Activated naive CD8-positive, alpha-beta T cell treated with anti-CD3 and anti-CD28 coated beads, Interleukin-2, amount 50 U/mL, for 24 hours (primary cell): ENCODE measurements around the gene CISD2.
"Not testable (repeated sequence)": the region's sequence is repeated elsewhere in the genome, so short reads cannot be mapped to it uniquely, and the experiment has no call there.

Experiments
- ATAC-seq: fragments of 150-1000 bp; cut with Tn5 transposase; one replicate; pipeline ENCODE4 v1.10.0; 2021
- DNase-seq: peaks from one replicate; pipeline ENCODE4 v3.0.0; 2021
- H3K27ac Mint-ChIP-seq: one replicate; pipeline ENCODE4 v1.8.0; 2021; ENCODE audit warnings: mild to moderate bottlenecking, mixed read lengths
- H3K27me3 Mint-ChIP-seq: one replicate; pipeline ENCODE4 v1.8.0; 2021; ENCODE audit warnings: mixed read lengths
- H3K36me3 Mint-ChIP-seq: one replicate; pipeline ENCODE4 v1.8.0; 2021; ENCODE audit warnings: low read depth, mixed read lengths
- H3K4me1 Mint-ChIP-seq: one replicate; pipeline ENCODE4 v1.8.0; 2021; ENCODE audit warnings: mixed read lengths
- H3K4me3 Mint-ChIP-seq: one replicate; pipeline ENCODE4 v1.8.0; 2021; ENCODE audit warnings: mild to moderate bottlenecking, moderate library complexity, mixed read lengths
- H3K9me3 Mint-ChIP-seq: one replicate; pipeline ENCODE4 v1.8.0; 2021; ENCODE audit warnings: mixed read lengths

Gene CISD2, protein sequence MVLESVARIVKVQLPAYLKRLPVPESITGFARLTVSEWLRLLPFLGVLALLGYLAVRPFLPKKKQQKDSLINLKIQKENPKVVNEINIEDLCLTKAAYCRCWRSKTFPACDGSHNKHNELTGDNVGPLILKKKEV

DNA sequence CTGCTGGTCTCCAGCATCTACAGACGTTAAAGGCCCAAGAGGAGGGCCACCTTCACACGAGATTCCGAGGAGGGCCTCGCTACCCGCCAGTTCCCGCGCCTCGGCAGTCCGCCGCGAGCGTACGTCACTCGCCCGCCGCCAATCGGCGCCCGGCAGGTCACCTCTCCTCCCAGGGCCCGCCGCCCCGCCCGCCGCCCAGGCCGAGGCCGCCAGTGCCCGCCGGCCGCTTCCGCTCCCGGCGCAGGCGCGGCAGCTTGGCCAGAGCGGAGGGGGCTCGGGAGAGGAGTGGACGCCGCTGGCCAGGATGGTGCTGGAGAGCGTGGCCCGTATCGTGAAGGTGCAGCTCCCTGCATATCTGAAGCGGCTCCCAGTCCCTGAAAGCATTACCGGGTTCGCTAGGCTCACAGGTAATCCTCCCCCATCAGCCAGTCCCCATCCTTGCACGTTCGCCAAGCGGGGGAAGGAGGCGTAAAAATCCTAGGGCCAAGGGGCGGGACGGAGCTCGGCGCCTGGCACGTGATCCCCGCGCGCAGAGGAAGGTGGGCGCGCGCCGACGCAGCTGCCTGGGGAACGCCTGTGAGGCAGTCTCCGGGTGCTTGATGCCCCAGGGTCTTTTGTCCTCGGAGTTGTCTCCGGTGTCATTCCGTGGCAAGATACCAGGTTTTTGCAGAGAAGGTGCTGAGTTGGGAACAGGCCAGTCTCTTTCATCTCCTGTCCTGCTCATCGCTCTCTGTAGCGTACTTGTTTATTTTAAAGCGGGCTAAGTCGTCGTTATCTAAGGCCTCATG, at the start of gene CISD2:
Gene CISD2 (plus strand): TSS at position 212 of the 788 bp plus-strand sequence. CDS start 93 bp downstream, at position 305.
- ATAC-seq (peak; percentile 90), DNase-seq (peak; percentile 91)
- Mint-ChIP-seq H3K4me3 (peak within 1 kb of the TSS; percentile 94), H3K27ac (peak within 1 kb of the TSS; percentile 97), H3K4me1 (peaks cover 63% of the 10 kb centered on the region), H3K27me3 (no peaks in the 10 kb centered on the region), H3K36me3 (peaks cover 33% of the 10 kb centered on the region), H3K9me3 (no peaks in the 10 kb centered on the region)

DNA sequence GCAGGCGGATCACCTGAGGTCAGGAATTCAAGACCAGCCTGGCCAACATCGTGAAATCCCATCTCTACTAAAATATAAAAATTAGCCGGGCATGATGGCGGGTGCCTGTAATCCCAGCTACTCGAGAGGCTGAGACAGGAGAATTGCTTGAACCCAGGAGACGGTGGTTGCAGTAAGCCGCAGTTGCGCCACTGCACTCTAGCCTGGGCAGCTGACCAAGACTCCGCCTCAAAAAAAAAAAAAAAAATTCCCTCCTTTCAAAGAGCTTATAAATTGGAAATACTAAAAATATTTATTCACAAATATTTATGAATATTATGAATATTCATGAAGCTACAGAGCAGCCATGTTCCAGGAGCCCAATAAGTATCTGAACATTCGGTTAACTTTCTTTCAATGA, 49.7 kb upstream of the CISD2 start:
- Mint-ChIP-seq H3K36me3 (peaks cover 76% of the 10 kb centered on the region), H3K4me3 (peak overlapping the region; percentile 39)
- ATAC-seq, result not testable (repeated sequence)

GRCh38 chr4:102819588-102820365, 49.0 kb upstream of the CISD2 start:
- Mint-ChIP-seq H3K27ac (peak overlapping the region; percentile 77), H3K9me3 (no peaks in the 10 kb centered on the region), H3K4me3 (no peak overlapping the region), H3K4me1 (peaks cover 87% of the 10 kb centered on the region), H3K36me3 (peaks cover 71% of the 10 kb centered on the region), H3K27me3 (no peaks in the 10 kb centered on the region)
- DNase-seq (no peak), ATAC-seq (peak; percentile 60)

More for the DNA sequence above, 49.7 kb upstream of the CISD2 start:
- not testable (repeated sequence) for H3K27me3 Mint-ChIP-seq, DNase-seq, H3K9me3 Mint-ChIP-seq
- peaks cover 90% of the 10 kb centered on the region for H3K4me1 Mint-ChIP-seq
- H3K27ac Mint-ChIP-seq, result peak overlapping the region; percentile 73

DNA sequence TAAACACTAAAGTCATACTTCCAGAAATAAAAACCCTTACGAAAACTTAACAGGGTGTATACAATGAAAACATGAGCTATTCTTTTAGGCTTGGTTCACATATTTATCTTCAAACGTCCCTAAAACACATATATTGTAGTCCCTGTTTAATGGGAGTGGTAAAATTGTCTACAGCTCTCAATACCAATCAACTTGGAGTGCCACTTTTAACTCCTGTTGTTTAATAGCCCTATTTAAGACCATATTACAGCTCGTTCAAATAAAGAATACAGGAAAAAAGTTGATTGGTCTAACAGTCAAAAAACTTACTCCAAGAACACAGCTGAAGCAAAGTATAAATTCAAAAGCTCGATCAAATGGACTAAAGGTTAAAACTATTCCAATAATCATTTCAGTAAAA, 45.3 kb upstream of the CISD2 start:
- Mint-ChIP-seq H3K4me1 (peaks cover 62% of the 10 kb centered on the region), H3K4me3 (no peak overlapping the region), H3K27ac (no peak overlapping the region), H3K9me3 (no peaks in the 10 kb centered on the region), H3K36me3 (peaks cover 42% of the 10 kb centered on the region), H3K27me3 (no peaks in the 10 kb centered on the region)
- DNase-seq, result no peak
- no peak for ATAC-seq

GRCh38 chr4:102823897-102824296, 44.9 kb upstream of the CISD2 start:
- H3K36me3 Mint-ChIP-seq, result peaks cover 38% of the 10 kb centered on the region
- no peak overlapping the region for H3K4me3 Mint-ChIP-seq
- H3K27ac Mint-ChIP-seq, result no peak overlapping the region
- no peaks in the 10 kb centered on the region for H3K9me3 Mint-ChIP-seq
- ATAC-seq, result no peak
- no peak for DNase-seq
- H3K27me3 Mint-ChIP-seq, result no peaks in the 10 kb centered on the region
- peaks cover 62% of the 10 kb centered on the region for H3K4me1 Mint-ChIP-seq

GRCh38 chr4:102824398-102824797, 44.4 kb upstream of the CISD2 start:
- no peak overlapping the region for H3K27ac Mint-ChIP-seq
- peaks cover 63% of the 10 kb centered on the region for H3K4me1 Mint-ChIP-seq
- DNase-seq (no peak), ATAC-seq (no peak)
- no peak overlapping the region for H3K4me3 Mint-ChIP-seq
- no peaks in the 10 kb centered on the region for H3K27me3 Mint-ChIP-seq
- peaks cover 36% of the 10 kb centered on the region for H3K36me3 Mint-ChIP-seq
- H3K9me3 Mint-ChIP-seq, result no peaks in the 10 kb centered on the region

DNA sequence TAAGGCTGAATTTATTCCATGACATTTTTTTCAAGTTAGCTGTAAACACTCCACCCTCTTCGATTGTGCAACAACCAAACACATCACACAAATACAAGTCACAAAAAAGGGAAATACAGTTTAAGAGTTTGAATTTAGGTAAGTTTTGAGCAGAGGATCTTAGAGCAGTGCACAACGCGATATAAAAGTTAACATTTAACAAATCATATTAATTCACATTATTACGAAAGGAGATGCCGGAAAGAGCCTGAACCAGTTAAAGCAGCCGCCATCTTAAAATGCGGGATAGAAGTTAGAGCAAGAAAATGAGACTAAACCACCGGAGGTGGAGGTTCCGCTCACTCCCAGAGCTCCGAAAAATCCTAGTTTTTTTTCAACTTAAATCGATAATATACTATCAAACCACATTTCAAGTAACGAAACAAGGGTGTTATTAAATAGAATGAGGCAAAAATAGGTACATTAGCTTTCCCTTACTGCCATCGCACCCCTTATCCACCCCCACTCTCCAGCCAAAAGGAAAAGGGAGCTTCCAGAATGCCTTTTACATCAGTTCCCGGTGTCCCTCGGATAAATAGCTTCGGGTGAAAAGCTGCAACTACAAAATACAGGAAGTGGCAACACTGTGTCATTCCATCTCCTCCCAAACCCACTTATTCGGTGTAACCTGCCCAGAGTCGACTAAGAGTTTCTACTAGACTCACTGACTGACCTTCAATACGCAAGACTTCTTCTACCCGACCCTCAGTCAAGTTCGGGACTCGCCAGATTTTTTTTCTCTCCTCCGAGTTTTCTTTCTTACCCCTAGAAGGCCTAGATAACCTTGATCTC, 43.3 kb upstream of the CISD2 start:
- DNase-seq (peak; percentile 34), ATAC-seq (peak; percentile 7)
- H3K36me3 Mint-ChIP-seq, result peaks cover 25% of the 10 kb centered on the region
- H3K27me3 Mint-ChIP-seq, result no peaks in the 10 kb centered on the region
- H3K27ac Mint-ChIP-seq, result no peak overlapping the region
- H3K4me1 Mint-ChIP-seq, result peaks cover 53% of the 10 kb centered on the region
- no peaks in the 10 kb centered on the region for H3K9me3 Mint-ChIP-seq
- H3K4me3 Mint-ChIP-seq, result no peak overlapping the region

GRCh38 chr4:102826105-102826889, 42.5 kb upstream of the CISD2 start:
- Mint-ChIP-seq H3K4me3 (no peak overlapping the region), H3K4me1 (peaks cover 45% of the 10 kb centered on the region), H3K36me3 (peaks cover 18% of the 10 kb centered on the region), H3K9me3 (no peaks in the 10 kb centered on the region), H3K27ac (no peak overlapping the region), H3K27me3 (no peaks in the 10 kb centered on the region)
- DNase-seq (peak; percentile 76), ATAC-seq (no peak)

DNA sequence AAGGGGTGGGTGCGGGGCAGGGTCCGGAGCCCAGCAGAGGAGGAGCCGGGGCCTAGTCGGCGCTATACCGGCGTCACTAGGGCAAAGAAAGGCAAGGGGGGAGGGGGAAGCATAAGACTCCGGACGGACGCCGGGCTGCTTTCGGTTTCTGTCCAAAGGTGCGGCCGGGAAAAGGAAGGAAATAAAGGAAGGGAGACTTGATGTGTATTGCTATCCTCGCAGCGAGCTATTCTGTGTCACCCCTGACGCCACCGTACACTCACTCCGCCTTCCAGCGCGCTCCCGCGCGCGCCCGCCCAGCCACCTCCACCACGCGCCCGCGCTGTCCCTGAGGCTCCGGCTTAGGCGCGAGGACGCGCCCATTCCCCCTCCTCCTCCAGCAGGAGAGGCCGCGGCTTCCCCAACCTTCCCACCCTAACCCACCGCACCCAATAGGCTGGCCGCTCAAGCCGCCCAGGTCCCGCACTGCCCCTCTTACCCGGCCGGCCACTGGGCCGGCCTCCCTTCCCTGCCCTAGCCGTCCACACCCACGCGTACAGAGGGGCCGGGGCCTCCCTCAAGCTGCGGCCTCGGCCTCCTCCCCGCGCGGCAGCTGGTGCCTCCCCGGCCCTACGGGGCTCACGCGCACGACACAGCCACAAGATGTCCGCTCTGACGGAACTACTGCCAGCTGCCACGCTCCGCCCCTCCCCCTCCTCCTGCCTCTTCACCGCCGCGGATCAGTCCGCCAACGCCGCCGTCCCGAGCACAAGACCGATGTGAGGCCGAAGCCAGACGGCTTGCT, 41.7 kb upstream of the CISD2 start, which contains the start of gene UBE2D3:
Gene UBE2D3 (minus strand): TSS at position 662 of the 784 bp plus-strand sequence. CDS start 1,043 bp downstream, outside the sequence.
- Mint-ChIP-seq H3K4me1 (peaks cover 39% of the 10 kb centered on the region), H3K27me3 (no peaks in the 10 kb centered on the region), H3K4me3 (no peak within 1 kb of the TSS), H3K9me3 (no peaks in the 10 kb centered on the region), H3K36me3 (peaks cover 10% of the 10 kb centered on the region), H3K27ac (no peak within 1 kb of the TSS)
- ATAC-seq (peak; percentile 37), DNase-seq (peak; percentile 95)

- H3K27ac Mint-ChIP-seq, result no peak overlapping the region
- DNase-seq, result peak; percentile 97
- H3K9me3 Mint-ChIP-seq, result no peaks in the 10 kb centered on the region
- H3K4me1 Mint-ChIP-seq, result peaks cover 34% of the 10 kb centered on the region
- no peaks in the 10 kb centered on the region for H3K27me3 Mint-ChIP-seq
- H3K4me3 Mint-ChIP-seq, result no peak overlapping the region
- peak; percentile 83 for ATAC-seq
- H3K36me3 Mint-ChIP-seq, result peaks cover 3% of the 10 kb centered on the region
These were observed 40.9 kb upstream of the CISD2 start for GRCh38 chr4:102827674-102828496.

- no peak overlapping the region for H3K27ac Mint-ChIP-seq
- ATAC-seq, result no peak
- no peak for DNase-seq
- no peaks in the 10 kb centered on the region for H3K9me3 Mint-ChIP-seq
- H3K27me3 Mint-ChIP-seq, result no peaks in the 10 kb centered on the region
- H3K4me3 Mint-ChIP-seq, result no peak overlapping the region
- peaks cover 29% of the 10 kb centered on the region for H3K4me1 Mint-ChIP-seq
- H3K36me3 Mint-ChIP-seq, result no peaks in the 10 kb centered on the region
These were observed 40.3 kb upstream of the CISD2 start for GRCh38 chr4:102828497-102828808.

DNA sequence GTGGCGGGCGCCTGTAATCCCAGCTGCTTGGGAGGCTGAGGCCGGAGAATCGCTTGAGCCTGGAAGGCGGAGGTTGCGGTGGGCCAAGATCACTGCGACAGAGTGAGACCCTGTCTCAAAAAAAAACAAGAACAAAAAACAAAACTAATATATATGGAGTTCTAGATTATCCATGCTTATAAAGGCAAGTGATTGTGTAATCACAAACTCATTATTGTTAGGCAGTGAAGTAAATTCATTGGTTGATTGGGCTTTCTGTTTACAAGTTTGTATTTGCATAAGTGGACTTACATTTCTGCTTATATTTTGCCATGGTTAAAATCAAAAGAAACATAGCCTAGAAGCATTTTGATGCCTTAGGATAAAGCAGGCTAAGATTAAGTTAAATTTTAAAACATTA, 39.0 kb upstream of the CISD2 start:
- ATAC-seq (no peak), DNase-seq (no peak)
- Mint-ChIP-seq H3K4me3 (no peak overlapping the region), H3K36me3 (no peaks in the 10 kb centered on the region), H3K4me1 (peaks cover 19% of the 10 kb centered on the region), H3K9me3 (no peaks in the 10 kb centered on the region), H3K27me3 (no peaks in the 10 kb centered on the region), H3K27ac (no peak overlapping the region)
